ENCODE results near the gene RASSF6.
"Not testable (repeated sequence)": the region's sequence is repeated elsewhere in the genome, so short reads cannot be mapped to it uniquely, and the experiment has no call there.

The RASSF6 gene

GRCh38 chr4:73609706-73610105, 10.5 kb downstream of the RASSF6 start:
- Histone ChIP-seq H3K4me1 (ENCODE audit: insufficient read depth, low read length) (no peaks in the 10 kb centered on the region), H3K9ac (ENCODE audit: low read depth, low read length) (no peak overlapping the region), H3K36me3 (ENCODE audit: insufficient read depth, low read length) (no peaks in the 10 kb centered on the region), H3K4me3 (ENCODE audit: low read length) (no peak overlapping the region), H3K27ac (ENCODE audit: low read depth, low read length) (no peak overlapping the region), H3K9me3 (ENCODE audit: insufficient read depth, low read depth, low read length) (no peaks in the 10 kb centered on the region), H3K27me3 (ENCODE audit: insufficient read depth, low read length) (no peaks in the 10 kb centered on the region)
- WGBS, result 96% methylated on average over 1 of the region's 1 CpG

GRCh38 chr4:73608689-73609594, 11.3 kb downstream of the RASSF6 start:
- Histone ChIP-seq H3K9me3 (ENCODE audit: insufficient read depth, low read depth, low read length) (no peaks in the 10 kb centered on the region), H3K4me1 (ENCODE audit: insufficient read depth, low read length) (no peaks in the 10 kb centered on the region), H3K36me3 (ENCODE audit: insufficient read depth, low read length) (no peaks in the 10 kb centered on the region), H3K27ac (ENCODE audit: low read depth, low read length) (no peak overlapping the region), H3K9ac (ENCODE audit: low read depth, low read length) (no peak overlapping the region), H3K4me3 (ENCODE audit: low read length) (no peak overlapping the region), H3K27me3 (ENCODE audit: insufficient read depth, low read length) (no peaks in the 10 kb centered on the region)
- WGBS, result 93% methylated on average over 2 of the region's 3 CpGs

DNA sequence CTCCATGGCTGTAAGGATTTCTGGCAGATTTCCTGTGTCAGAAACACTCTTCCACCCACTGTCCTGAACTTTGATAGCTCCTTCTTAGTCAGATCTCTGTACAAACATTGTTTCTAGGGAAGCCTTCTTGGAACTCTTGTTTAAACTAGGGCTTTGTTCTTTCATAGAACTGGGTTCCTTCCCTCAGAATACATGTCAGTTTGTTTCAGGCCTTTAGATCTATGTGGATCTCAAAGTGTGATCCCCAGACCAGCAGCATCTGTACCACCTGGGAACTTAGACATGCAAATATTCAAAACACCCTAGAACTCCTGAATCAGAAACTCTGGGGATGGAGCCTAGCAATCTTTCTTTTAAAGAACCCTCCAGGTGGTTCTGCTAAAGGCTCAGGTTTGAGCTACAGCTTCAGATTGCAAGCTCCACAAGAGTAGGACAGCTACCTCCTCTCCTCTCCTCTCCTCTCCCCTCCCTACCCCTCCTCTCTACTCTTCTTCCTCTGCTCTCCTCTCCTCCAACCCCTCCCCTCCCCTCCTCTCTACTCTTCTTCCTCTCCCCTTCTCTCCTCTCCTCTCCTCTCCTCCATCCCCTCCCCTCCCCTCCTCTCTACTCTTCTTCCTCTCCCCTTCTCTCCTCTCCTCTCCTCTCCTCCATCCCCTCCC, 12.7 kb downstream of the RASSF6 start:
- Histone ChIP-seq H3K9ac (ENCODE audit: low read depth, low read length) (no peak overlapping the region), H3K4me3 (ENCODE audit: low read length) (no peak overlapping the region)

GRCh38 chr4:73606465-73606974, 13.7 kb downstream of the RASSF6 start:
- Histone ChIP-seq H3K4me1 (ENCODE audit: insufficient read depth, low read length) (no peaks in the 10 kb centered on the region), H3K9me3 (ENCODE audit: insufficient read depth, low read depth, low read length) (no peaks in the 10 kb centered on the region), H3K27ac (ENCODE audit: low read depth, low read length) (no peak overlapping the region), H3K4me3 (ENCODE audit: low read length) (no peak overlapping the region), H3K9ac (ENCODE audit: low read depth, low read length) (no peak overlapping the region), H3K27me3 (ENCODE audit: insufficient read depth, low read length) (no peaks in the 10 kb centered on the region), H3K36me3 (ENCODE audit: insufficient read depth, low read length) (no peaks in the 10 kb centered on the region)
- WGBS, result 91% methylated on average over 4 of the region's 4 CpGs

More for the DNA sequence above, 12.7 kb downstream of the RASSF6 start:
- Histone ChIP-seq H3K27me3 (ENCODE audit: insufficient read depth, low read length) (no peaks in the 10 kb centered on the region), H3K4me1 (ENCODE audit: insufficient read depth, low read length) (no peaks in the 10 kb centered on the region), H3K27ac (ENCODE audit: low read depth, low read length) (no peak overlapping the region), H3K9me3 (ENCODE audit: insufficient read depth, low read depth, low read length) (no peaks in the 10 kb centered on the region), H3K36me3 (ENCODE audit: insufficient read depth, low read length) (no peaks in the 10 kb centered on the region)

DNA sequence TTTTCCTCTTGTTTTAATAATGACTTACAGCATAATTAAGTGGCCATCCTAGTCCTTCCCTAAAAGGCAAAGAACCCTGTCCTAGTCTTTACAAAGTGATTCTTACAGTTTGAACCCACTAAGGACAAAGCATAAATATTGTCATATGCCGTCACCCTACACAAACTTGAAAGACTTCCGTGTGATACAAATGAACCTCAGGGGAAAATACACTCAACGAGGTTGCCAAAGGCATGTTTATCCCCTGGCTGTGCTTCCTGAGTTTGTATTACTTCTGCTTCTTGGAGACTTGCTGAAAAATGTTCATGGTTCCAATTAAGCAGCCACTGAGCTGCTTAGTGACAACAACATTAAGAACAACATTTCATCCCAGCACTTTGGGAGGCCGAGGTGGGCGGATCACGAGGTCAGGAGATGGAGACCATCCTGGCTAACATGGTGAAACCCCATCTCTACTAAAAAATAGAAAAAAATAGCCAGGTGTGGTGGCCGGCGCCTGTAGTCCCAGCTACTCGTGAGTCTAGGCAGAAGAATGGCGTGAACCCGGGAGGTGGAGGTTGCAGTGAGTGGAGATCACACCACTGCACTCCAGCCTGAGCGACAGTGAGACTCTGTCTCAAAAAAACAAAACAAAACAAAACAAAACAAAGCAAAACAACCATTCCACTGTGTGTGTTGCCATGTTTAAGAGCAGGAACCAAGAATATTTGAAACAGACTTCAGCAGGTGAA, 16.2 kb downstream of the RASSF6 start:
- Histone ChIP-seq H3K4me3 (ENCODE audit: low read length) (no peak overlapping the region), H3K9me3 (ENCODE audit: insufficient read depth, low read depth, low read length) (no peaks in the 10 kb centered on the region), H3K27ac (ENCODE audit: low read depth, low read length) (no peak overlapping the region), H3K9ac (ENCODE audit: low read depth, low read length) (no peak overlapping the region), H3K4me1 (ENCODE audit: insufficient read depth, low read length) (0 out of 2 replicates have a peak, but pooled peaks cover 6% of the 10 kb centered on the region), H3K27me3 (ENCODE audit: insufficient read depth, low read length) (no peaks in the 10 kb centered on the region), H3K36me3 (ENCODE audit: insufficient read depth, low read length) (no peaks in the 10 kb centered on the region)
- 96% methylated on average over 12 of the region's 12 CpGs for WGBS

DNA sequence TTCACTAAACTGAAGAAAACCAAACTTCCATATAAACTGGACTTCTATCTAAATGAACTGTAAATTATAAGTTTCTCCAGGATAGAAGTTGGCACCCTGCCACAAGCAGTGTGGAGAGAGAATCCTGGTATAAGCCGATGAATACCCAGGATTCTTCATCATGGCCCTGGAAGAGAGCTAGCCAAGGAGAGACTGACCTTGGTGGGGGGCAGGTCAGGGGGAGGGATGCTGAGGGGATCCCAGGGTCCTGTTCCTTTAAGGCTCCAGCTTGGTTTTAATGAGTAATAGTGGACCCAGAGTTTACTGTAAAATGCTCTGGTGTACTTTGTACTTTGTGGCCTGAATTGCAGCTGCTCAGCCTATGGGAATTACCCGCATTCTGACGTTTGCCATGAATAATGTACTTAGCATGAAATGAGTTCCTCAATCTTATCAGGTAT, 16.9 kb downstream of the RASSF6 start:
- H3K4me3 ChIP-seq (ENCODE audit: low read length), result no peak overlapping the region
- H3K27ac ChIP-seq (ENCODE audit: low read depth, low read length), result no peak overlapping the region
- no peaks in the 10 kb centered on the region for H3K9me3 ChIP-seq (ENCODE audit: insufficient read depth, low read depth, low read length)
- H3K4me1 ChIP-seq (ENCODE audit: insufficient read depth, low read length), result peaks cover 8% of the 10 kb centered on the region; the same call in 1 of the 2 replicates
- H3K27me3 ChIP-seq (ENCODE audit: insufficient read depth, low read length), result no peaks in the 10 kb centered on the region
- H3K9ac ChIP-seq (ENCODE audit: low read depth, low read length), result no peak overlapping the region
- WGBS, result 94% methylated on average over 3 of the region's 3 CpGs
- no peaks in the 10 kb centered on the region for H3K36me3 ChIP-seq (ENCODE audit: insufficient read depth, low read length)

- Histone ChIP-seq H3K4me1 (ENCODE audit: insufficient read depth, low read length) (peaks cover 8% of the 10 kb centered on the region; the same call in 1 of the 2 replicates), H3K27ac (ENCODE audit: low read depth, low read length) (no peak overlapping the region), H3K27me3 (ENCODE audit: insufficient read depth, low read length) (no peaks in the 10 kb centered on the region), H3K4me3 (ENCODE audit: low read length) (no peak overlapping the region), H3K9ac (ENCODE audit: low read depth, low read length) (no peak overlapping the region), H3K36me3 (ENCODE audit: insufficient read depth, low read length) (no peaks in the 10 kb centered on the region), H3K9me3 (ENCODE audit: insufficient read depth, low read depth, low read length) (no peaks in the 10 kb centered on the region)
Observed at GRCh38 chr4:73600954-73601353, 19.3 kb downstream of the RASSF6 start.

- Histone ChIP-seq H3K27ac (ENCODE audit: low read depth, low read length) (peak overlapping the region; percentile 38; the same call in 1 of the 2 replicates), H3K27me3 (ENCODE audit: insufficient read depth, low read length) (no peaks in the 10 kb centered on the region), H3K9me3 (ENCODE audit: insufficient read depth, low read depth, low read length) (no peaks in the 10 kb centered on the region), H3K4me1 (ENCODE audit: insufficient read depth, low read length) (peaks cover 8% of the 10 kb centered on the region; the same call in 1 of the 2 replicates), H3K36me3 (ENCODE audit: insufficient read depth, low read length) (no peaks in the 10 kb centered on the region), H3K4me3 (ENCODE audit: low read length) (no peak overlapping the region), H3K9ac (ENCODE audit: low read depth, low read length) (no peak overlapping the region)
- WGBS, result 76% methylated on average over 3 of the region's 4 CpGs
Observed at GRCh38 chr4:73599182-73599581, 21.1 kb downstream of the RASSF6 start.

- peaks cover 8% of the 10 kb centered on the region; the same call in 1 of the 2 replicates for H3K4me1 ChIP-seq (ENCODE audit: insufficient read depth, low read length)
- H3K27ac ChIP-seq (ENCODE audit: low read depth, low read length), result no peak overlapping the region
- no peak overlapping the region for H3K9ac ChIP-seq (ENCODE audit: low read depth, low read length)
- H3K4me3 ChIP-seq (ENCODE audit: low read length), result no peak overlapping the region
- no peaks in the 10 kb centered on the region for H3K27me3 ChIP-seq (ENCODE audit: insufficient read depth, low read length)
- H3K36me3 ChIP-seq (ENCODE audit: insufficient read depth, low read length), result no peaks in the 10 kb centered on the region
- no peaks in the 10 kb centered on the region for H3K9me3 ChIP-seq (ENCODE audit: insufficient read depth, low read depth, low read length)
Observed at GRCh38 chr4:73597594-73597993, 22.6 kb downstream of the RASSF6 start.

- H3K4me1 ChIP-seq (ENCODE audit: insufficient read depth, low read length); H3K9me3 ChIP-seq (ENCODE audit: insufficient read depth, low read depth, low read length); H3K4me3 ChIP-seq (ENCODE audit: low read length); H3K27ac ChIP-seq (ENCODE audit: low read depth, low read length); H3K27me3 ChIP-seq (ENCODE audit: insufficient read depth, low read length); H3K9ac ChIP-seq (ENCODE audit: low read depth, low read length); H3K36me3 ChIP-seq (ENCODE audit: insufficient read depth, low read length): not testable (repeated sequence)
Observed at GRCh38 chr4:73597183-73597582, 23.1 kb downstream of the RASSF6 start.

GRCh38 chr4:73596001-73596400, 24.2 kb downstream of the RASSF6 start:
- Histone ChIP-seq H3K27ac (ENCODE audit: low read depth, low read length) (no peak overlapping the region), H3K36me3 (ENCODE audit: insufficient read depth, low read length) (no peaks in the 10 kb centered on the region), H3K27me3 (ENCODE audit: insufficient read depth, low read length) (no peaks in the 10 kb centered on the region), H3K4me1 (ENCODE audit: insufficient read depth, low read length) (peaks cover 8% of the 10 kb centered on the region; the same call in 1 of the 2 replicates), H3K9me3 (ENCODE audit: insufficient read depth, low read depth, low read length) (no peaks in the 10 kb centered on the region), H3K9ac (ENCODE audit: low read depth, low read length) (no peak overlapping the region), H3K4me3 (ENCODE audit: low read length) (no peak overlapping the region)
- WGBS, result 69% methylated on average over 4 of the region's 4 CpGs
